H7 (cell line): Measurements from ENCODE around the gene CPZ. TPM values are rescaled to one million over a fixed set of nuclear protein-coding genes. Genes with fewer than 3 reads are reported as not detected.

Source experiments
- DNase-seq: peaks from one replicate; pipeline ENCODE4 v3.0.0; 2012
- H3K27me3 ChIP-seq: 2 replicates; pipeline ENCODE4 v1.6.0; 2011; ENCODE audit warnings: mild to moderate bottlenecking, low read length; ENCODE audit not compliant: control insufficient read depth, insufficient read depth
- H3K36me3 ChIP-seq: replicated peaks from 2 replicates; pipeline ENCODE4 v1.5.1; 2011; ENCODE audit warnings: low read length; ENCODE audit not compliant: control insufficient read depth, insufficient read depth
- H3K4me3 ChIP-seq: 2 replicates; pipeline ENCODE4 v1.5.1; 2011; ENCODE audit warnings: low read depth, mild to moderate bottlenecking, control low read depth, low read length, moderate library complexity; ENCODE audit not compliant: insufficient read depth
- total RNA-seq: library from RNA; depleted of rRNA; stranded (reverse); fragments of >200 nt; shearing (Covaris generic); gene quantifications from 2 replicates; pipeline ENCODE4 v1.2.3, GENCODE V29; 2014; rRNA removed

CPZ gene
- total RNA-seq: 25.3 and 29.7 TPM in 2 replicates

- Histone ChIP-seq H3K27me3 (no peaks in the 10 kb centered on the region; the same call in 1 of the 2 replicates), H3K4me3 (peak within 1 kb of the TSS; percentile 62), H3K36me3 (no peaks in the 10 kb centered on the region; the same call in 1 of the 2 replicates)
- peak; percentile 98 for DNase-seq
These were observed at the start of gene CPZ for GRCh38 chr4:8592366-8593263. Gene CPZ (plus strand): TSS chr4:8592765. CDS start chr4:8592834, 69 bp downstream.

GRCh38 chr4:8542776-8543525 lies 49.6 kb upstream of the CPZ start:
- no peak overlapping the region for H3K4me3 ChIP-seq
- DNase-seq: no peak
- H3K27me3 ChIP-seq: no peaks in the 10 kb centered on the region
- no peaks in the 10 kb centered on the region for H3K36me3 ChIP-seq

- Histone ChIP-seq H3K36me3 (no peaks in the 10 kb centered on the region), H3K27me3 (no peaks in the 10 kb centered on the region), H3K4me3 (no peak overlapping the region)
- no peak for DNase-seq
These were observed 48.9 kb upstream of the CPZ start for GRCh38 chr4:8543623-8544022.

- H3K36me3 ChIP-seq: no peaks in the 10 kb centered on the region
- no peaks in the 10 kb centered on the region for H3K27me3 ChIP-seq
- peak; percentile 28 for DNase-seq
- H3K4me3 ChIP-seq: no peak overlapping the region
These were observed 48.3 kb upstream of the CPZ start for GRCh38 chr4:8544282-8544681.

GRCh38 chr4:8544741-8545438 lies 47.7 kb upstream of the CPZ start:
- DNase-seq: peak; percentile 61
- no peaks in the 10 kb centered on the region for H3K36me3 ChIP-seq
- H3K4me3 ChIP-seq: no peak overlapping the region
- H3K27me3 ChIP-seq: no peaks in the 10 kb centered on the region

GRCh38 chr4:8545439-8545765 lies 47.2 kb upstream of the CPZ start:
- peak; percentile 59 for DNase-seq
- no peaks in the 10 kb centered on the region for H3K36me3 ChIP-seq
- no peak overlapping the region for H3K4me3 ChIP-seq
- no peaks in the 10 kb centered on the region for H3K27me3 ChIP-seq

- no peak for DNase-seq
- no peaks in the 10 kb centered on the region for H3K27me3 ChIP-seq
- no peaks in the 10 kb centered on the region for H3K36me3 ChIP-seq
- H3K4me3 ChIP-seq: no peak overlapping the region
These were observed 45.8 kb upstream of the CPZ start for GRCh38 chr4:8546766-8547107.

- no peaks in the 10 kb centered on the region for H3K36me3 ChIP-seq
- no peaks in the 10 kb centered on the region for H3K27me3 ChIP-seq
- no peak overlapping the region for H3K4me3 ChIP-seq
- DNase-seq: peak; percentile 89
These were observed 45.3 kb upstream of the CPZ start for GRCh38 chr4:8547108-8547911.

- Histone ChIP-seq H3K27me3 (no peaks in the 10 kb centered on the region), H3K4me3 (no peak overlapping the region), H3K36me3 (no peaks in the 10 kb centered on the region)
- DNase-seq: peak; percentile 37
These were observed 44.4 kb upstream of the CPZ start for GRCh38 chr4:8547912-8548730.

GRCh38 chr4:8548731-8549351 lies 43.7 kb upstream of the CPZ start:
- Histone ChIP-seq H3K4me3 (no peak overlapping the region), H3K36me3 (no peaks in the 10 kb centered on the region), H3K27me3 (no peaks in the 10 kb centered on the region)
- DNase-seq: peak; percentile 46

- no peaks in the 10 kb centered on the region for H3K36me3 ChIP-seq
- no peak overlapping the region for H3K4me3 ChIP-seq
- peak; percentile 45 for DNase-seq
- H3K27me3 ChIP-seq: no peaks in the 10 kb centered on the region
These were observed 43.1 kb upstream of the CPZ start for GRCh38 chr4:8549352-8549931.

GRCh38 chr4:8550691-8551090 lies 41.9 kb upstream of the CPZ start:
- Histone ChIP-seq H3K27me3 (no peaks in the 10 kb centered on the region), H3K4me3 (no peak overlapping the region), H3K36me3 (no peaks in the 10 kb centered on the region)
- DNase-seq: peak; percentile 32

GRCh38 chr4:8552024-8552423 lies 40.5 kb upstream of the CPZ start:
- no peak overlapping the region for H3K4me3 ChIP-seq
- DNase-seq: no peak

More at GRCh38 chr4:8552024-8552423, 40.5 kb upstream of the CPZ start:
- Histone ChIP-seq H3K36me3 (no peaks in the 10 kb centered on the region), H3K27me3 (no peaks in the 10 kb centered on the region)
